HG03457 (cell line): ENCODE results near the gene TSPAN3.

Source experiments
- ATAC-seq: cut with Tn5 transposase; IDR thresholded peaks from one replicate; pipeline ENCODE4 v1.9.1; 2021; ENCODE audit warnings: moderate number of reproducible peaks; ENCODE audit not compliant: unreplicated experiment

The TSPAN3 gene

DNA sequence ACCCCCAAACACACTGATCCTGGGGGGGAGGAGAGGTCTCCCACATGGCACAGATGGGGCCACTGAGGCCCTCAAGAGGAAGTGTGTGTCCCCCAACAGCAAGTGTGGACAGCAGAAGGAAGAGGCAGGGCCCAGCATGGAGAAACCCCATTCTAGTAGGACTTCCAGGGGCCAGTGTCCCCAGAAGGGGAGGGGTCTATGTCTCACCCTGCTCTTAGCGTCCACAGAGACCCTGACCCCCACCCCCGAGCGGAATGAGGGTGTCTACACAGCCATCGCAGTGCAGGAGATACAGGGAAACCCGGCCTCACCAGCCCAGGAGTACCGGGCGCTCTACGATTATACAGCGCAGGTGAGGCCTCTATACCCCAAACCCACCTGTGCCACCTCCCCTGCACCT lies 35.3 kb downstream of the TSPAN3 start:
- no peak for ATAC-seq

DNA sequence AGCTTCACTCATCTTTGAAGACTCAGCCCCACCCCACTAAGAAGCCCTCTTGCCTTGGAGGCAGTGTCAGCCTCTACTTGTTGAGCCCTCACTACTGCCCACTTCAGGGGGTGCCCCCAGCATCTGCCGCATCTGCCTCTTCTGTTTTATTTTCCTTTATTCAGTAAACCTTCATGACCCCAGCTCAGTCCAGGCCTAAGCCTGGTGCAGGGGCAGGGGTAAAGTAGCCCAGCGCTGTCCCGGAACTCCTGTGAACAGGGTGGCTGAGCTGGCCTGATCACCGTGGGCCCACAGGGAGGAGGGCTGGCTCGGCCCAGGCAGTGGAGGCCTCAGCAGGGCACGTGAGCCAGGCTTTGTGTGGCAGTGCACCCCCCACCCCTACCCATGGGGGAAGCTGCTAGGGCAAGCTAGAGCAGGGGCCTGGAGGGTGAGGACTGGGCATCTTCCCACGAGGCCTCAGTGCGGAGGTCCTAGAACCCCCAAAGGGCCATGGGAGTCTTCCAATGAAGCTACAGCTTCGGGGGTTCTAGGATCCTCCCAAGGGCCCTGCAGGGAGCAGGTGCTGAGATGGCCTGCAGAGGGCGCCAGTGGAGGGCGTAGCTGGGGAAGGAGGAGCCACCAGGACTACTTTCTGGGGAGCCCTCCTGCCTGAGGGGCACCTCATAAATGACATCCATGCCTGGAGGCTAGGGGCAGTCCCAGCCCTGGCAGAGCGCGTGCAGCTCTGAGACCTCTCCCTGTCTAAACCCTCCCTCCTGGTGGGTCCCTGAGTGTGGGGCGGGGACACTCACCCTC lies 36.0 kb downstream of the TSPAN3 start:
- ATAC-seq: no peak

DNA sequence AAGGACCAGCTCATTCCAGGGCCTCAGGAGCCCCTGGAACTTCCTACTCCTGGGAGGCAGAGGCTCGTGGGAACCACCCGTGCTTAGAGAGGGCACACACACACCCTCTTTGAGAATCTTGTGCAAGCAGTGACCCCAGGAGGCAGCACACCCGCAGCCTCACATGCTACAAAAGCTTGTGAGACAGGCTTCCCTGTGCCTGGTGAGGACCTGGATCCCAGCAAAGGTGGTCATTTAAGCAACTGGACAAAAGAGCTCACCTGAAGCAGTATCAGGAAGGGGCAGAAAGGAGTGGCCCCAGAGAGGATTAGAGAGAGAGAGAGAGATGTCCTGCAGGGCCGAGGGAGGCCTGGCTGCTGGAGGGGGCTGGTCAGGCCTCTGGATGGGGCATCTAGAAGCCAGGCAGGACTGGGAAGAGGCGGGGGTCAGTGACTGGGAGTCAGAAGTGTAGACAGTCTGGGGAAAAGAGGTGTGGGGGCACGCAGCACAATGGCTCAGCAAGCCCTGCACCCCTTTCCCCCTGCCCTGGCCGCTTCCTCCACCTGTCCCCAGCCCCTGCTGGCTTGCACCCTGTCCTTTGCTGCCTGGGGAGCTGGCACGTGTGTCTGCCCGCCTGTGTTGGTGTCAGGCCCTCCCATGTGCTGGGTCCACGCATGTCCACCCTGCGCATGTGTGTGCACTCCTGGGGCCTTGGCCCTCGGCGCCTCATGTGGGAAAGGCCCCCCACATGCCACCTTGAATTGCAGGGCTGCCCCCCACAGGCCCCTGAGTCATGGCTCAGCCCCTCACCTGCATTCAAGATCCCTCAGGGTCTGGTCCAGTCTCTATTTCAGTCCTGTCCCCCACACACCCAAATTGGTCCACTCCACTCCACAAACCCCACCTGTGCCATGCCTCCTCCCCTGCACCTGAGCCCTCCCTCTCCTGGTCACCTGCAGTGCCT lies 36.9 kb downstream of the TSPAN3 start:
- no peak for ATAC-seq

DNA sequence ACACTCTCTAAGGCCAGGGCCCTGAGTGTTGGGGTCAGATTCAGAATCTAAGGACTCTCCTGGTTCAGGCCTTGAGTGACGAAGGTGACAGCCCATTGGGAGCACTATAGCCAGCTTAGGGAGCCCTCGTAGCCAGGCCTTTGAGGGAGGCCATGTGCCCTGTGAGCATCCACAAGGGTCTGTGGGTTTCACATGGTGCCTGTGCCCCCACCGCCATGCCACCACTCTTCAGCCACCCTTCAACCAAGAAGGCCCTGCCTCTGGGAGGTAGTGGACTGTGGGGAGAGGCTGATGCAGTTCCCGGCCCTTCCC lies 37.5 kb downstream of the TSPAN3 start:
- no peak for ATAC-seq

DNA sequence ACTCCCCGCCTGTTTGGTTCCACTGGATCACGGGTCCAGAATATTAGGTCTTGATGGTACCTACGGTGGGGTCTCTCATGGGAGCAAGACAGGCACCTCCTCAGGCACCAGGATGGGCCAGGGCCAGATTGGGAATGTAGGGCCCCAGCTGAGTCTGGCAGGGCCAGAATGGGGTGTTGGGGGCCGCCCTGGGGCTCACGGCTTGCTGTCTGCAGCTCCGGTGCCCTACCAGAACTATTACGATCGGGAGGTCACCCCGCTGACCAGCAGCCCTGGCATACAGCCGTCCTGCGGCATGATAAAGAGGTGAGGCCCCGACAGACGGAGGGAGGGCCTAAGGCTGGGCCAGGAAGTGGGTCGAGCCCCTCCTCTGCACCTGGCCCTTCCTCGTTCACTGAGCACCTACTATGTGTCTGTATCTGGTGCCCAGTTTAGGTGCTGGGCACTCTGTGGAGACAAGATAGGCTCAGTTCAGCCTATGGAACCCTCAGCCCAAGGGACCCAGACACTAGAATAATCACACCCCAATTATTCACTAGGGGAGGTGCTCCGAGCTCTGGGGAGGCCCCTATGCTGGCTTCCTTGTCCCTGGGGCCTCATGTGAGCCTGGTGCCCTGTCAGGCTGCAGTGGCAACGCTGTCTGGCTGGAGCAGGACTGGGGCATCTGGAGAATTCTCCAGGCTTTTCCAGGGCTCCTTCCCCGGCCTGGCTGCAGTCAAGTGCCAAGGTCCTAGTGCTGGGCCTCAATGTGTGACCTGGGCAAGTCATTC lies 38.1 kb downstream of the TSPAN3 start:
- ATAC-seq: no peak

DNA sequence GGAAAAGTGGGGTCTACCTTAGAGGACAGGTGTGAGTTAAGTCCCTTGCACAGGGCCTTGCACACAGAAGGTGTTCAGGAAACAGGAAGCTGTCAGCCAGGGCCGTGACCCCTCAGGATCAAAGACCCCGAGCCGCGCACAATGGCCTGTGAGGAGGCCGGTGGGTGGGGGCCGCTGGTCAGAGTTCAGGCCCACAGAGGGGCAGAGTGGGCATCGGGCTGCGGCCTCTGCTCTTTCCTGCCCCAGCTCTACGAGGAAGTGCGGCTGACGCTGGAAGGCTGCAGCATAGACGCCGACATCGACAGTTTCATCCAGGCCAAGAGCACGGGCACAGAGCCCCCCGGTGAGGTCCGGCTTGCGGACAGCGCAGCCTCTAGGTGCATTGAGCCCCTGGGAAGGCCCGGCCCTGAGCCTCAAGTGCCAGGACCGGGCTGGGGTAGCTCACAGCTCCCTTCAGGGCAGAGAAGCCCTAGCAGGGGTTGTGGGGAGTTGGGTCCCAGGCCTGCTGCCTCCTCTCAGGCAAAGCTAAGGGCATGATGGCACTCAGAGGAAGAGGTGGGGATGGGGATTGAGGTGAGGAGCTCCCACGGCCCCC lies 38.8 kb downstream of the TSPAN3 start:
- ATAC-seq: no peak

DNA sequence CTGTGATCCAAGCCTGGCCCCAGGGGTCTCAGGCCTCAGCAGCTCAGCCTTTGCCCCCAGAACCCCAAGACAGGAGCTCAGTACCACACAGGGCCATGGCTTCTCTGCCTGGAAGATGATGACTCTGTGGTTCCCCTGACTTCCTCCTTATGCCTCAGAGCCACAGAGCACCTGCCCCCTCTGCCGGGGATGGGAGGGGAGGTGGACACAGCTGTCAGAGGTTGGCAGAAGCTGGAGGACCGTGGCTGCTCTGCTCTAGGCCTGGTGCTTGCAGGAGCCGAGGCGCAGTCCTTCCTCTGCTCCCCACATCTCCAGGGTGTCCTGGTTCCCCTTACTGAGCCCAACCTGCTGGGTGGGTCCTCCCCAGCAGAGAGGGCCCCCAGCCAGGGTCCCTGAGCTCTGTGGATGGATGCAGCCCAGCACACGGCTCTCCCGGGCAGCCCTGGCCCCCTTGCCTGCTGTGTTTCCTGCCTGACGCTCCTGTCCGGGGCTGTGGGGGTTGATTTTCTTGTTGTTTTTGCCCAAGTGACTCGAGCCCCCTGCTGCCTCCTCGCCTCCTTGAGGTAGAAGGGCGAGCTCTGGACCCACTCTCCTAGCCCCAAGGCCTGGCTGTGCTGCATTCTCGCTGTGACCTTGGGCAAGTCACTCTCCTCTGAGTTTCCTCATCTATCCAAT lies 39.4 kb downstream of the TSPAN3 start:
- peak; percentile 59 for ATAC-seq

DNA sequence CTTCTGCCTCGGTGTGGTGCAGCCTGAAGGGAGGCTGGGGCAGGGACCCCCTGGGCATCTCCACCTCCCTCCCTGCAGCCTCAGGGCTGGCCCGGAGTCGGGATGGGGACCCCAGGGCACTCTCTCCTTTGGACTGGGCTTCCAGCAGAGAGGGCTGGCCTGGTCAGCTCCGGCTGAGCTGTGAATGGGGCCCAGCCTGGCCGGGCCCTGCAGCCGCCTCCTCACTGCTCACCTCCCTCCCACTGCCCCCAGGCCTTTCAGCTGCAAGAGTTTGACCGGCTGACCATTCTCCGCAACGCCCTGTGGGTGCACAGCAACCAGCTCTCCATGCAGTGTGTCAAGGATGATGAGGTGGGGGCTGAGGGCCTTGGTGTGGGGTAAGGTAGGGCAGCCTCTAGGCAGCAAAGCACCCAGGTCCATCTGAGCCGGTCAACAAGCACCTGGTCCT lies 40.0 kb downstream of the TSPAN3 start:
- no peak for ATAC-seq

DNA sequence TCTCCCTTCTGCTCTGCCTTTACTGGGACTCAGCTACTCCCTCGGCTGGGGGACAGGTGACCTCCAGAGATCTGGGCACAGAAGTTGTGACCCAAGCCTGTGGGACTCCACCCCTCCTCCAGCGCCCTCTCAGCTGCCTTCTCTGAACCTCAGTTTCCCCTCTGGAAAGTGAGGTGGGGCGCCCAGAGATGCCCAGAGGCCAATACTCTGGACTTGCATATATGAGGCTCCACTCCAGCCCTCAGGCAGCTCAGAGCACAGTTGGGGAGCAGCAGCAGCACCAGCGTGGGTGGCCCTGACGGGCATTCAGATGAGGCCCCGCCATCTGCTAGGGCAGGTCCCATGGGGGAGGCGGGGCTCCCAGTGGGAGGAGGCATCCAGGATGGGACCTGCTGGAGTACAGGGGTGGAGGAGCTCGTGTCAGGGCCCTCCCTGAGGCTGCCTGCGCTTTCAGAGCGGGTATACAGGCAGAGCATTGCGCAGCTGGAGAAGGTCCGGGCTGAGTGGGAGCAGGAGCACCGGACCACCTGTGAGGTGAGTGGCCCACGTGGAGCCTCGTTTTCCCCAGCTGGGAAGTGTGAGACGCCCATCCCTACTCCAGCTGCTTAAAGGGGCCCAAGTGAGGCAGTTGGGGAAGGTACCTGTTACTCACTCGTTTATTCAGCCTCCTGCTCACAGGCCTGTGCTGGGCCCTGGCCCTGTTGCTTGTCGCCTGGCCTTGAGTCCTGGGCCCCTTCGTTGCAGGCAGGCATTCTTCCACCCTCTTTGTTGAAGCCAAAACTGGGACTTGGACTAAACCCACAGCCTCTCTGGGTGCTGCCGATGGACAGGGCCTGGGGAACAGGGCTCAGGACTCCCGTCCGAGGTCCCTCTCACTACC lies 40.6 kb downstream of the TSPAN3 start:
- no peak for ATAC-seq

DNA sequence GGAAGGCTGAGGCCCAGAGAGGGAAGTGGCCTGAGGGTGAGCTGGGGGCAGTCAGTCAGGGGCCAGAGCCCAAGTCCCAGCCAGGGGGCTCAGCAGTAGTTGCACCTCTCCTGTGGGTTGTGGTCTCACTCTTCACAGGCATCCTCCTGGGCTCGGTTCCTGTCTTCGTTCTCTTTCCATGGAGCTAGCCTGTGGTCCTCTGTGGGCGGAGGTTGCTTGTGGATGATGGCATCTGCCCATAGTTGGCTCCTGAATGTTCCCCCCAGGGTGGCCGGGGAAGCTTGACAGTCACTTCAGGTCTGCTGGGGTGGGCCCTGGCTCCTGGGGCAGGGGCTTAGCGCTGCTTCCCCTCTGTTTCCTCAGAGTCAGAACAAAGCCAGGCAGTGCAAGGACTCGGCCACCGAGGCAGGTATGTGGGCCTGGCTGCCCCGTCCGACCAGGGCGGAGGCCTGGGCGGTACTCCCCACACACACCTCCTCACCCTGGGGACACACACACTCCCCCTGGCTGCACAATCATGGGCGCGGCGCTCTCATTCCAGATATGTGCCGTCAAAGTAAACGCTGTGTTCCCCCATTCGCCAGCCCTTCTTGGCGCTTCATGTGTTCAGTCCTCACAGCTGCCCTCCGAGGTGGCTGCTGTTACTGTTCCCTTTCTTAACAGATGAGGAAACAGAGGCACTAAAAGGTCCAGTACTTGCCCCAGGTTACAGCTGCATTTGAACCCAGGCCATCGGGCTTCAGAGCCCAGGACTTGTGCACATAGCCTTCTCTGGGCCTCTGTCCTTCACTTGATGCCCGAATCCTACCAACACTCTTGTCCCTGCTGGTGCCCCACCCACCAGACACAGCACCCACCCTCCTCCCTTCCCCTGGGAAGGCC lies 41.5 kb downstream of the TSPAN3 start:
- ATAC-seq: no peak

DNA sequence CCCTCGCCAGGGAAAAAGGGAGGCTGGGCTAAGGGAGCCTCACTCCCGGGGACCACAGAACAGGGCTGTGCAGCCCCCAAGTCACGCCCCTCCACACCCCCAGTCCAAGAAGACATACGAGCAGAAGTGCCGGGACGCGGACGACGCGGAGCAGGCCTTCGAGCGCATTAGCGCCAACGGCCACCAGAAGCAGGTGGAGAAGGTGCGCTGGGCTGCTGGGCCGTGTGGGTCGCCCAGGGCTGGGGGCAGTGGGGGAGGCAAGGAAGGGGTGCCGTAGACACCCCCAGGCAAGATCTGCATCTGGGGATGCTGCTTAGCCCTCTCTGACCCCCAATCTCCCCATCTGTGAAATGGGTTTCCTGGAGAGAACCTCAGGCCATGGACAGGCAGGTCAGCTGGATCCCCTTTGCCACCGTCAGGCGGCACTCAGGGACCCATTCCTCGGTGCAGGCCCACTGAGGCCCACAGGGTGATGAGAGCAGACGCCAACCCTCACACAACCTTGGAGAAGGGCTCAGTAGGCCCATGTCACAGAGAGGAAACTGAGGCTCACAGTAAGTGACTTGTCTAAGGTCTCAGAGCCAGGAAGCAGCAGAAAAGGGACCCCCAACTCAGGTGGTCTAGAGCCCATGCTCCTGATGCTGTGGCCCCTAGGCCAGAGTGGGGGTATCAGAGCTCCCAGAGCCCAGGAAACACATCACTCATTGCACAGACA lies 42.3 kb downstream of the TSPAN3 start:
- ATAC-seq: no peak

DNA sequence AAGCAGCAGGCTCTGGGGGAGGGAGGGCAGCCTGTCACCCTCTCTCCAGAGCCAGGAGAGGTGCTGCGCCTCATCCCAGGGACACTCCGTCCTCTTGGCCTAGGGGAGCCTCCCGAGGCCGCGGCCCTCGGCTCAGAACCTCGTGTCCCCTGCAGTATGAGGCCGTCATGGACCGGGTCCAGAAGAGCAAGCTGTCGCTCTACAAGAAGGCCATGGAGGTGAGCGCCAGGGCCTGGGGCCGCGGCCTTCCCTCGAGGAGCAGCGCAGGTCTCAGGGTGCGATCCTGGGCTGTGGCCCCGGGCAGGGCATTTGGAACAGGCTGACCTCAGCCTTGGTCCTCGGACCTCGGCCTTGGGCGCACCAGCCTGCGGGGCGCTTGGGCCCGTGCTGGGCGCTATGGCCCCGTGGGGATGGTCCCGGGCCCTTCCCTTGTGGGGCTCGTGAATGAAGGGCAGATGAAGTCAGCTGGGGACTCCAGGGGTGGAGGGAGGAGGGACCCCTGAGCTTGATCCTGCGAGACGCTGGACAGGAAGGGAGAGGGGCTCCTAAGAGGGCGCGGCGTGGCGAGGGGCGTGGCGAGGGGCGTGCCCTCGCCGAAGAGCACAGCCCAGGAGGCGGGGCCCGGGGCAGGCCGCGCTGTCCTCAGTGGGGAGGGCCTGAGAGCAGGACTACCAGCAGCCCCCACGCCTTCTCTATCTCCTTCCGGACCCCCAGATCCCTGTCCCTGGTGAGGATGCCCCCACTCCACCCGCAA lies 43.0 kb downstream of the TSPAN3 start:
- ATAC-seq: no peak

DNA sequence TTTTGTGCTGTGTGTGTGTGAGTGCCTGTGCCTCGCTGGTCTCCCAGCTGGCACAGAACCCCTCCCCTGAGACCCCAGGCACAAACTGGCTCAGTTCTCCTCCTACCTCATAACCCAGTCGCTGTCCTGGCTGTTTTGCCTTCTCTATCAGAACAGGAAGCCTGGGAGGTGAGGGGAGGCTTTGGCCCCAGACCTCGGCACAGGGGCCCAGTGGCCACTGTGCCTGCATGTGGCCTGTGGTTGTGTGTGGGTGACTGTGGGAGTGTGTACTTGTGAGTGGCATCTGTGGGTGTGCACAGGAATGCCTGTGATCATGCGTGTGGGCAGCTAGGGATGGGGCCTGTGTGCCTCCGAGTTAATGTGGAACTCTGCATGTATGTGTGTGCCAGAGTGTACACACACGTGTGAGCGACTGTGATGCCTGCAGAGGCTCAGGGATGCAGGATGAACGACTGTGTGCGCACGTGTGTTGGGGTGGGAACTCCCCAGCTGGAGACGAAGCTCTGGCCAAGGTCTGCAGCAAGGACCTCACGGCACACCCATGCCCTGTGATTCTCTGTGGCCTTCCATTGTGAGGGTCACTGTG lies 43.7 kb downstream of the TSPAN3 start:
- no peak for ATAC-seq

DNA sequence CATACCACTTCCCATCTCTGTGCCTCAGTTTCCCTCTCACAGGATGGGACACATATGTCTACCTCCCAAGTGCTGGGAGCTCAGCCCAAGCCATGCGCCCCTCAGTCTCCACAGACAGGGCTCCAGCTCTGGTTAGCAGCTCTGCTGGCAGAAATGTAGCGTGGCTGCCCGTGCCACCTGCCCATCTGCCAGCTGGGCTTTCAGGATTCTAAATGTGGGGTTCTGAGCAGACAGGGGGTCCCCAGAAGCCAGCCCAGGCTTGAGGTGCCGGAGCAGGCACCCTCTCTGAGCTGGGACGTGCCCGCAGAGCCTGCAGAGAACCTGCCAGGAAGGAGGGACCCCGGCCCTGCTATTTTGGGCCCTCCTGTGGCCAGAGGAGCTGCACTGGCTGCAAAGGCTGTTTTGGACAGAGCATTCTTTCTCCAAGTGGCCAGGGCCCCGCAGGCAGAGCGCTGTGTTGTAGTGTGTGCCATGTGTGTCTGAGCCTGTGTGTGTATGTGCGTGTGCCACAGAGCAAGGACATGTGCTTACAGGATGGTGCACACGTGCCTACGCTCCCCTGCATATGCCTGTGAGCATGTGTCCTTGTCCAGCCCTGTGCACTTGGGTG lies 44.3 kb downstream of the TSPAN3 start:
- no peak for ATAC-seq

DNA sequence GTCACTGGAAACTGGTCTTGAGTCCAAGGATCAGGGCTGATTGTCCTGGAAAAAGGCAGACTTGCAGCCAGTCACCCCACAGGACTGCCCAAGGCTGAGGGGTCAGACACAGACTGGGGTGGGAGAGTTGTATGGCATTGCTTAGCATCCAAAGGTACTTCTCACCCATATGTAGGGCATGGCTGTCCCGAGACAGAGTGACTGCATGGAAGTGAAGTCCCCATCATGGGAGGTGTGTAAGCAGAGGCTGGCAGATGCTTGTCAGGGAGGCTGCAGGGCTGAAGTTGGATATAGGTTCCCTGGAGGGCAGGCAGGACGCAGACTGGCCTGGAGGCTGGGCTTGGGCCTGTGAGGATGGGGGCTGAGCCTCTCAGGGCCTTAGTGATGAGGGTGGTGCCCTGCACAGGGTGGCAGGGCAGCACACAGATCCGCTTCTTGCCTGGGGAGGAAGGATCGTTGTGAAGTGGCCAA lies 44.9 kb downstream of the TSPAN3 start:
- ATAC-seq: no peak
